HG03196 (cell line): ENCODE results near the gene MMP20.

ENCODE experiments used
- ATAC-seq: cut with Tn5 transposase; IDR thresholded peaks from one replicate; pipeline ENCODE4 v1.9.1; 2021; ENCODE audit not compliant: unreplicated experiment

The MMP20 gene

DNA sequence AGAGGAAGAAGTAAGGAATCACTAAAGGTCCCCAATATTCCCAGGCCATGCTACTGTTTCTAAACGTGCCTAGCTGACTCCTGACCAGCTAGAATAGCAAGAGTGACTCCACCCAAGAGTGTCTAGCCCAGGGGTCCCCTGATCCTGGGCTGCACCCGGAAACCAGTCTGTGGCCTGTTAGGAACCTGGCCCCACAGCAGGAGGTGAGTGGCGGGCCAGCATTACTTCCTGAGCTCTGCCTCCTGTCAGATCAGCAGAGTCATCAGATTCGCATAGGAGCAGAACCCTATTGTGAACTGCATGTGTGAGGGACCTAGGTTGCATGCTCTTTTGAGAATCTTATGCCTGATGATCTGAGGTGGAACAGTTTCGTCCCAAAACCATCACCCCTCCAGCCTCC is 2.0 kb downstream of the MMP20 start:
- no peak for ATAC-seq

GRCh38 chr11:102622258-102622657 is 2.9 kb downstream of the MMP20 start:
- ATAC-seq, result no peak

DNA sequence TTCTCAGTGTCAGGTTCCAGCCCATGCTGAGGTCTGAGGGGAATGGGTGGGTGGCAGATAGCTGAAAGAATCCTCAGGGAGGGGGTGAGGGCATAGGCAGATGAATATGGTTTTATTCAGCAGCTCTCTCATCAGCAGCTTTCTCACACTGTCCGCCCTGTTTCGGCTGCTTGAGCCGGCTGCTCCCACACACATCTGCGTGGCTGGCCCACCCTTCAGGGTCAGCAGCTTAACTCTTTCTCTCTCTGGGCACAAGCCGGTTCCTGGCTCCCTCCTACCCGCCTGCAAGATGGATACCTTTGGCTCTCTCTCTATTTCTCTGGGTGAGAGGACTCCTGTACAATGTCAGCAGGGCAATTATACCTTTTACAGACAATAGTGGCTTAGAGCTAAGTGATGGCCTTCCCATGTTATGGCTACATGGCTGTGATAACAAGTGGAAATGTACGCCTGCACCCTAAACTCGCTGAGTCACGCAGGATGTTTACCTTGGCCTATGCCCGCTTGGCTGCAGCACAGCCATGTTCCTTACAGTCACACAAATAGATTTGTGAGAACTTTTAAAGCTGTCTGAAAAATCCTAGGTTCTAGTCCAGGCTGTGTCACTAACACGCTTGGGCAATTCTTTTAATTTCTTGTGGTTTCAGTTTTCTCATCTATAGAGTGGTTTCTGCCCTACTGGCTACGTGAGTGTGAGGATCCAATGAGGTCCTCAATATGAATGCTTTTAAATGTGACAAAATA is 4.1 kb downstream of the MMP20 start:
- no peak for ATAC-seq

- ATAC-seq, result no peak
Observed at GRCh38 chr11:102620179-102620578, 5.0 kb downstream of the MMP20 start.

GRCh38 chr11:102617466-102618008 is 7.6 kb downstream of the MMP20 start:
- no peak for ATAC-seq

DNA sequence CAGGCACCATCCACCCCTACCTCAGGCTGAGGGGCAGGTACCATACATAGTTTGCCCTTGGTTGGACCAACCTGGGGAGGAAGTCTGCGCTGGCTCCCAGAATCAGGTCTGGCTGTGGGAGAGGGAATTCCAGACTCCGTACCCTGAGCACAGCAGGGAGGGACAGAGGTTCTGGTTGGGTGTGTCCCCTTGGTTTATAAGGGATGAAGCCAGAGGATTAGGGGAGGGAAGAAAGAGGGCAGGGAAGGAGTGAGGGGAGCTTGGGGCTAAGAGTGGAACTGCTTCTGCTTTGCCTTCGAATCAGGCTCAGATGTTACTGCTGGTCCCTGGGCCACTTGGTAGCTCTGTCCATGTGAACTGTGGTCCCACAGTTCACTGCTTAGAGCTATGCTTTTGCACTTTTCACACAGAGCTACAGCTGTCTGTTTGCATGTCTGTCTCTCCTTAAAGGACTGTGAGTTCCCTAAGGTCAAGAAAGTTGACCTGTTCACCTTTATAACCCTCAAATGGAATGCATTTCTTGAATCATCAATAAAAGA is 9.2 kb downstream of the MMP20 start:
- no peak for ATAC-seq

DNA sequence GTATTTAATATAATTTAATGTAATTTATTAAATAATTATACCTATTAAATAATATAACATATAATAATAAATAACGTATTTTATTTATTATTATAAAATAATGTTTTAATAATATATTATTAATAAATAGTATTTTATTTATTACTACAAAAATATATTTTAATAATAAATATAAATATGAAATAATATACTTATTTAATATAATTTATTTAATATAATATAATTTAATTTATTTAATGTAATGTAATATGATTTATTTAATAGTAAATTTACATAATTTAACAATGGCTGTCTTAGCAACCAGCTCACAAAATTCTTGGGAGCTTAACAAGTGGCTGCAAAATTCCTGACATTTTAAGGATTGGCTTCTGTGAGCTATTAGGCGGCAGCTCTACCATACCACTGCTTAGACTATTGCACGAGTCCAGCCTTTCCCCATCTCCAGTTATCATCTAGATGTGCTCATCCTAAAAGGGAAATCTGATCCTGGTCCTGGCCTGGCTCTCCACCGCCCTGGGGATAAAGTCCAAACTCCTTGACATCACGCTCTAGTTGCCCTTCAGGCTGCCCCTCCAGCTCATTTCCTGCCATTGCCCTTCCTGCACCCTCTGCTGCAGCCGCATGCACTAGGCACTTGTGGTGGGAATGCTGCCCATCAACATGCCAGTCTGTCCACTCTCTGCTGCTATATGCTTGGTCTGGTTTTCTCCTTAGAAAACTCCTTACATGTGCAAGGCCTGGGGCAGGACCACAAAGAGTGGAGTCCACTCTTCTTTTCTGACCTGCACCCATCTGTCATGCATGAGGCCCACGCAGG is 9.8 kb downstream of the MMP20 start:
- no peak for ATAC-seq

GRCh38 chr11:102614485-102614884 is 10.6 kb downstream of the MMP20 start:
- no peak for ATAC-seq

DNA sequence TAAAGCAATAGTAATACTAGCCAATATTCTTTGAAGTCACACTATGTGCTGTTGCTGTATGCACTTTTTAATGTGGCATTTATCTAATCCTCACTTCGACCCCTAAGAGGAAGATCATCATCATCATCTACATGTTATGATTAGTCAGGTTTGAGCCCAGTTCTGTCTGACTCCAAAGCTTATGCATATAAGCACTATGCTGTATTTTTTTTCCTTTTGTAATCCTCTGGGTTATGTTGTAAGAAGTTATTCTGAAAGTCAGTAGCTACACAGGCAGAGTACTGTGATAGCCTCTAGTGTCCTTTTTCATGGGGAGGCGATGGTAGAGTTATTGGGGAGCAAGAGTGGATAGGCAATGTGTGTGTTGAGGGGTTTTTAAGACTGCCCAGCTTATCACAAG is 11.1 kb downstream of the MMP20 start:
- no peak for ATAC-seq

GRCh38 chr11:102613450-102613849 is 11.7 kb downstream of the MMP20 start:
- no peak for ATAC-seq

DNA sequence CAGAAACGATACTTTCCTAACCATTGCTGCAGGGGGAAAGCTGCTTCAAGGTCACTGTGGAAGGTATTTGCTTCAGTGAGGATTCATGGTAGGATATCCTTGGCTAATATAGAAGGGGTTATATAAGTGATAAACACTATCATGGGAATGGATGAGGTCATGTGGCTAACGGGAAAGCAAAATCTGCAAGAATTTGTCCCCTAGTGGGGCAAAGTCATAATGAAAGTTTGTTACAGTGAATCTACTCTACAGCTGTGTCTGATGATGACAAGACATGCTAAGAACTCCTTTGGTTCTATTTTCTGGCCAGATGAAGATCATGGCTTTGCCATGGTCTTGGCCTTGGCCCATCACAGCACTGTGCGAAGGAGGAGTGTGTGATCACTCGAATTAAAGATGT is 13.8 kb downstream of the MMP20 start:
- ATAC-seq, result peak; percentile 45

DNA sequence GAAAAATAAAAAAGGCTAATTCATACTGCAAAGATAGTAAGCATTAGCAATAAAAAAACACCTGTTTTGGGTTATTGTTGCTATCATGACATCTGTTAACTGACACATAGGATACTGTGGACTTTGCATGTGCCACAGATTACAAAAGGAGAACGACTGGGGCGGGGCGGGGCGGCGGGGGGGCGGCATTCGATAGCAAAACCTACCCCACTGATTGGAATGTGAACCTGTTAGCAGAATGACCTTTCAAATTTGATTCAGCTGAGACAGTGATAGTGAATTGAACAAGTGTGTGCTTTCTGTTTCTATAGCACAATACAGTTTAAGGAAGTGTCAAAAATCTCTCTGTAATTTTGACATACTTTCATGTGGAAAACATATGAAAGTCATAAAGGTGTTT is 14.9 kb downstream of the MMP20 start:
- ATAC-seq, result no peak

- ATAC-seq, result no peak
Observed at GRCh38 chr11:102608699-102609098, 16.4 kb downstream of the MMP20 start.

DNA sequence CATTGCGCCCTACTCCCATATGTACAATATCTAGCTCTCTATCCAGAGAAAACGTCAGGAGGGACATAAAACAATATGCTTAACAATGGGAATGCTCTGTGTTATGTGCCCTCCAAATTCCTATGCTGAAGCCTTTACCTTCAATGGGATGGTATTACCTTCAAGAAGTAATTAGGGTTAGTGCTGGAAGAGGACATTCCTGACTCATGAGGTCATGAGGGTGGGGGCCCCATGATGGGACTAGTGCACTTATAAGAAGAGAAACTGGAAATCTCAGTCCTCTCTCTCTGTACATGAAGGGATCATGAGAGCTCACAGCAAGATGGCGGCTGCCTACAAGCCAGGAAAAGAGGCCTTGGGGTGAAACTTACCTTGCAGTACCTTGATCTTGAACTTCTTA is 20.3 kb downstream of the MMP20 start:
- ATAC-seq, result no peak

- no peak for ATAC-seq
Observed at GRCh38 chr11:102604011-102604410, 21.1 kb downstream of the MMP20 start.

GRCh38 chr11:102603576-102603975 is 21.6 kb downstream of the MMP20 start:
- ATAC-seq, result no peak

DNA sequence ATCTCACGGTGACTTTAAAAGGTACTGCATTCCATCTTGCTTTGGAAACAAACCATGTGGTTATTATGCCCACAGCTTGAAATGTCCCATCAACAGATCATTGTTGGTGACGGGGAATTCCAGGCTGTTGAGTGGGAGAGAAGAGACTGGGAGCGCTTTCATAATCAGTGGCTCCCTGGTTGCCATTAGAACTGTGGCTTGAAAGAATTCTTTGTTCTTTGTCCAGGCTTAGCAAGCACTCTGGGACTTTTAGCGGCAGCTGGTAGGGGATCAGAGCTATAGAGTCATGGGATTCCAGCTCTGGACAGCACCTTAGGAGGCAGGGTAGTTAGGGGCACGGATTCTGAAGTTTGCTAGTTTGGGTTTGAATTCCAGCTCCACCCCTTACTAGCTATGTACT is 22.0 kb downstream of the MMP20 start:
- no peak for ATAC-seq

DNA sequence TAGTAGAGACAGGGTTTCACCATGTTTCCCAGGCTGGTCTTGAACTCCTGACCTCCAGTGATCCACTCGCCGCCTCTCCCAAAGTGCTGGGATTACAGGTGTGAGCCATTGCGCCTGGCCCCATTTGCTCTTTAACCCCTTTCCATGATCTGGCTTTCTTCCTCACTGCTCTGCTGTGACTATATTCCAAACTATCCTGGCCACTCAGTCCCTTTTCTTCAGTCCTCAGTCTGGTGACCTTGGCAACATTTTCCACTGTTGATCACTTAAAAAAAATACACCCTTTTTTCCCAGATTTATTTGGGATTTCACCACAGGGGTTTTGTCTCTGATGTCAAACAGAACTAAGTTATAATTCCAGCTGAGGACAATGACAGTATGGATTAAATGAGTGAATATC is 24.5 kb downstream of the MMP20 start:
- no peak for ATAC-seq

GRCh38 chr11:102599642-102600261 is 25.4 kb downstream of the MMP20 start:
- peak; percentile 97 for ATAC-seq

DNA sequence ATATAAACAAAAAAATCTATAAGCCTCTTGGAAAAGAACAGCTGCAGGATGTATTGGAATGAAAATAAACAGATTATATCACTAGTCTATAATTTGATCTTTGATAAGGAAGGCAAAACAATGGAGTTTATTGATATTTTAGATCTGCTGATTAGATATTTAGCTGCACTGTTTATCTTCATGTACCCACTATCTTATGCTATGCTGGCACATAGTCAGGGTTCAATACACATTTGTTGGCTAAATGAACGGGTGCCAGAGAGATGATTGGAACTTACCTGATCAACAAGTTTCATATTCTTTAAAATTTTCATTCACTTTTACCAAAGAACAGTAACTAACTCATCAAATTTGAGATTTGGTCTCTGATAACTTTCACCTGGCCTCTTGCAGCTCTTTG is 26.9 kb downstream of the MMP20 start:
- no peak for ATAC-seq

GRCh38 chr11:102596578-102596977 is 28.6 kb downstream of the MMP20 start:
- ATAC-seq, result no peak
